Ureter (tissue), 1 donor: ENCODE data around the gene ZNF865. TPM values are rescaled to one million over a fixed set of nuclear protein-coding genes. Genes with fewer than 3 reads are reported as not detected.
A peak's percentile ranks its signal among the peaks of the same experiment; 100 is the strongest.

Experiments used
- DNase-seq: peaks from one replicate; pipeline ENCODE4 v3.0.0-alpha.2; 2020; ENCODE audit warnings: low spot score
- total RNA-seq: library from RNA; stranded (reverse); gene quantifications from one replicate; pipeline ENCODE4 v1.2.4, GENCODE V29; 2023
- donor health status: DM: yes; HTN: yes; CAD: no.

ZNF865 gene
- total RNA-seq, 1 donor from 2014 or later: 13.6 TPM

- no peak for DNase-seq
Observed at GRCh38 chr19:55623561-55623960, 18.1 kb downstream of the ZNF865 start.

- peak; percentile 94 for DNase-seq
Observed at GRCh38 chr19:55624109-55625003, 18.9 kb downstream of the ZNF865 start, which contains the start of gene ZNF784. Gene ZNF784, minus strand, starts transcription at chr19:55624566. Its CDS starts 5 bp downstream, at chr19:55624561.

DNA sequence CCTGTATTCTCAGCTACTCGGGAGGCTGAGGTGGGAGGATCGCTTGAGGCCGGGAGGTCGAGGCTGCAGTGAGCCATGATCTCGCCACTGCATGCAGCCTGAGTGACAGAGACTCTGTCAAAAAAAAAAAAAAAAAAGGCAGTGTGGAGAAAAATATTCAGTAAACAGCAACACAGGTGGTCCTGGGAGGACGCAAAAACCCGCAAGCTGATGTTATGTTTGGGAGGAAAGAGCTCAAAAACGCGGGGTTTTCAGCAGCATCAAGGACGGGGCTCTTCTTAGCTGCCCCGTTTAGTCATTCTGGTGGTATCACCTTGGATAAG lies 19.5 kb downstream of the ZNF865 start:
- DNase-seq: no peak

DNA sequence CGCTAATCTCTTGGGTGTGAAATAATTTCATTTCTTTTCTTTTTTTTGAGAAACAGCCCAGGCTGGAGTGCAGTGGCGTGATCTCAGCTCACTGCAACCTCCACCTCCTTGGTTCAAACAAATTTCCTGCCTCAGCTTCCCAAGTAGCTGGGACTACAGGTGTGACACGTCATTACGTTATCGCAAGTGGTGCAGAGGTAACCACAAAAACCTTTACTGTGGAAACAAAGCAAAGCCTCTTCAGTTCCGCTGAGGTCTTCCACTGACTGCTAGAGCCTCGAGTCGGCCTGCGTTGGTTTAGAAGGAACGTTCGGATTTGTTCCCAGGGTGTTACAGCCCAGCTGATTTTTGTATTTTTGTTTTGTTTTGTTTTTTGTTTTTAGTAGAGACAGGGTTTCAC lies 20.9 kb downstream of the ZNF865 start:
- DNase-seq: no peak

DNA sequence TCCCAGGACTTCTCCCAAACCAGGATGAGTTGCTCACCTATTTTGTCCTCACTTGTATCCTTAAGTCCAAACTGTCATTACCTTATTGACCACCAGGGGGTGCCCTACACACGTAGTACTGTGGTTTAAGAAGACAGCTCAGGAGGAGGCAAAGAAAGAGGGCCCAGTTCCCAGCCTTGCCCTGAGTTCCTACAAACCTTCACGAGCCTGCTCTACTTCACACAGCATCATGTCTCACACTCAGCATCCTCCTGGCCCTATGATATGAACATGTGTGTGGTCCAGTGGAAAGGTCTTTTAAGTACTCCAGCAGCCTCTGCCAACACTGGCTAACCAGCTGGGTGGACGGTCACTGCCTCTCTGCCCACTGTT lies 27.0 kb downstream of the ZNF865 start:
- DNase-seq: peak; percentile 93

GRCh38 chr19:55633861-55634260 lies 28.4 kb downstream of the ZNF865 start:
- no peak for DNase-seq

DNA sequence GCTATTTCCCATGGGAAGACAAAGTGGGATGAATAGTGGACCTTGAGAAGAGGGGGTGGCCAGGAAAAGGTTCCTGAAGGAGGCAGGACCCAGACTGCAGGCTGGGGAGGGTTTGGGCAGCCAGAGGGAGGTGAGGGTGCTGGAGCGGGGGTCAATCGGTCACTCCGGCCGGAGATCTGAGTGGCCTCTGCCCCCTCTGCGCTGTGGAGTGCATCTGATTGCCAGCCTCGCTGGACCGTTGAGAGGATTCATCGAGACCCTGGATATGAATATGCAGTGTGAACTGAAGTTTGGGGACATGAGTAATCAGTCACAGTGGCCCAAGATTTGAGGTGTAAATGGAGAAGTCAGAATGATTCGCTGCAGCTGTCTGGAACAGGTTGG lies 29.9 kb downstream of the ZNF865 start:
- DNase-seq: no peak

GRCh38 chr19:55635856-55636440 lies 30.5 kb downstream of the ZNF865 start:
- DNase-seq: no peak

- no peak for DNase-seq
Observed at GRCh38 chr19:55636723-55637122, 31.3 kb downstream of the ZNF865 start.

DNA sequence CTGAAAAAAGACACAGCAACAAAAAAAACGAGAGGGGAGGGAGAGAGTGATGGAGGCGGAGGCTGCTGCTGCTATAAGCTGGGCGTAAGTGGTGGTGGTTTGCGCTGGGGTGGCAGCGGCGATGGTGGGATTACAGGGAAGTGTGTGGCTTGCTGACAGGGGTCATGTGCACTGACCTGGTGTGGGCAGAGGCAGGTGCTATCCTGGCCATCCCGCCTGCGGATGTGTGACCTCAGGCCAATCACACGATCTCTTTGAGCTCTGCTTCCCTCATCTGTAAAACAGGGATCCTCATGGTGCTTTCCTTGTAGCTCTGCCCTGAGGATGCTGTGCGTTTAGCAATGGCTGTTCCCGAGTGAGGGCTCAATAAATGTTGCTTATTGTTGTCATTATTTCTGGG lies 32.1 kb downstream of the ZNF865 start:
- no peak for DNase-seq

- DNase-seq: no peak
Observed at GRCh38 chr19:55638864-55639359, 33.5 kb downstream of the ZNF865 start.

DNA sequence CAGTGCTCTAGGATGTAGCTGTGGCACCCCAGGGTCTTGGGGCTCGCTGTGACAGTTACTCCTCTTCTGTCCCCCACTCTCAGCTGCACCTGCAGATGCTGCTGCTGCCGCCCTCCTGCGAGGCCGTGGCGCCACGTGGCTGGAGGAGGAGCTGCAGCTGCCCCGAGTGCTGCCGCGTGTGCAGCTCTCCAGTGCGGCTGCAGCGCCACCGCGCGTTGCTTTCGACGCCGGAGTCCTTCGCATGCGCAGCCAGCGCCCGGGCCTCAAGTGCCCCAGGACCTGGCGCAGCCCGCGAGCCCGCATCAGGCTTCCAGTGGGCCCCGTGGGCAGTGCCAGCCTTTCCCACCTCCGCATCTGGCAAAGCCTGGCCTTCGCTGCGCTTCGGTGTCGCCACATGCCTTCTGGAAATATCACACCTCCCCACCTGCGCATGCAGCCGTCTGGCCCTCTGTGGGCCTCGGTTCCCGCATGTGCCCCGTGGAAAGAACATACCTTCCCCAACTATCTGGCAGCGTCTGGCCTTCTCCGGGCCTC lies 34.7 kb downstream of the ZNF865 start:
- peak; percentile 65 for DNase-seq

DNA sequence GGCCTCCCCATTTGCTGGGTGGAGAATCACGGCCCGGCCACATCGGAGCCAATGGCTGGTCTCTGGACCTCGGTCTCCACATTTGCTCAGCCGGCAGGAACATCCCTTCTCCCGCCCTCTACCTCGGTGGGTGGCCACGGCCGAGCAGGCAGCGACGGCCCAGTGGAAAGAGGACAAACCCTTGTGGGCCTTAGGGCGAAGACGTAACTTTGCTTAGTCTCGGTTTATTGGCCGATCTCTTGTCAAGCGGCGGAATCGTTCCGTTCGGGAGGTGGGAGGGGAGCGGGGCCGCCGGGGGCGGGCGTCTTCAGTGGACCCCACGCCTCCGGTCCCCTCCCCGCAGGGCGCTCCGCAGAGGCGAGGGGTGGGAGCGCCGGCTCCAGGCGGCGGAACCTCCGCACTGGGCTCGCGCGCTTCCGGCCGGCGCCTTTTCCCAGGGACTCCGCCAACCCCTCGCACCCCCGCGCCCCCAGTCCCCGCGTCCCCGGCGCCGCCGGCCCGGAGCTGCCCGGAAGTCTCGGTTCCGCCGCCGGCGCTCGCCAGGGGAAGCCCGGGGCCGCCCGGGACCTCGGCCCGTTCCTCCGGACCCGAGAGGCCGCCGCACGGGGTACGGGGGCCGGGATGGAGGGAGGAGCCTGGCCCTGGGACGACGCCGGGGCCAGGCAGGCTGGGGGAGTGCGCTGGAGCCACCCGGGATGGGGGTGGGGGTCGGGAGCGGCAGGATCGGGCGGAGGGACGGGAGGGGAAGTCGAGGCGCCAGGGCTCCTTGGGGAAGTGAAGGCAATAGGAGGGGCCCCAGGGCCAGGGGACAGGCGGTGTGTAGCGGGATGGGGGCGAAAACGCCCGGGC lies 35.4 kb downstream of the ZNF865 start, which contains the start of gene ZNF580:
Gene ZNF580 (plus strand): TSS at position 426 of the 849 bp plus-strand sequence. CDS start 1,507 bp downstream, outside the sequence.
- DNase-seq: peak; percentile 76

DNA sequence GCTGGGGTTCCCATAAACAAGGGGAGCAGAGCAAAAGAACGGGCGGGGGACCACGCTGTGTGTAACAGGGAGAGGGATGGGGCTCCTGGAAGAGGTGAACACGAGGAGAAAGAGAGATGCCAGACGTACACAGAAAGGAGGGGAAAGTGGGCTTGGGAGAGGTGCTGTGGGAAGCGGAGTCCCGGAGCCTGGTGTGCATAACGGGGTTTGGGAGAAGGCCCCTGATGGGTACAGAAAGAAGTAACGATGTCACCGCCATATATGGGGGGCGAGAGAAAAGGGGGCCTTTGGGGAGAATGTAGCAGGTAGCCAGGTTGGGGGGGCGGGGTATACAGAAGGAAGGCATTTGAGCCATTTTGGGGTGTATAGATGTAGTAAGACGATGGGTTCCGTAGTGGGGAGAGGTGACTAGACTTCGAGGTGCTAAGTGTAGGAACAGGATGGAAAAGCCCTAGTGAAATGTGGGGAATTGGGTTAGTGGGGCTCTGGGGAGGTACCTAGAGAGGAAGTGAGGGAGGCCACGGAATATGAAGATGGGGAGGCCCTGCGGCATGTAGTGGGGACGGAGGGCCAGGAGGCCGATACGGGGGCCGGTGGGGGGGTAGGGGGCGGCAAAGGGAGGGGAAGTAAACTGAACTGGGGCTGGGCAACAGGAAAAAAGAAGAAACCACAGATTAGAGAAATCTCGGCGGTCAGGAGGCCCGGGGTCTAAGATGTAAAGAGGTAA lies 36.1 kb downstream of the ZNF865 start:
- no peak for DNase-seq

DNA sequence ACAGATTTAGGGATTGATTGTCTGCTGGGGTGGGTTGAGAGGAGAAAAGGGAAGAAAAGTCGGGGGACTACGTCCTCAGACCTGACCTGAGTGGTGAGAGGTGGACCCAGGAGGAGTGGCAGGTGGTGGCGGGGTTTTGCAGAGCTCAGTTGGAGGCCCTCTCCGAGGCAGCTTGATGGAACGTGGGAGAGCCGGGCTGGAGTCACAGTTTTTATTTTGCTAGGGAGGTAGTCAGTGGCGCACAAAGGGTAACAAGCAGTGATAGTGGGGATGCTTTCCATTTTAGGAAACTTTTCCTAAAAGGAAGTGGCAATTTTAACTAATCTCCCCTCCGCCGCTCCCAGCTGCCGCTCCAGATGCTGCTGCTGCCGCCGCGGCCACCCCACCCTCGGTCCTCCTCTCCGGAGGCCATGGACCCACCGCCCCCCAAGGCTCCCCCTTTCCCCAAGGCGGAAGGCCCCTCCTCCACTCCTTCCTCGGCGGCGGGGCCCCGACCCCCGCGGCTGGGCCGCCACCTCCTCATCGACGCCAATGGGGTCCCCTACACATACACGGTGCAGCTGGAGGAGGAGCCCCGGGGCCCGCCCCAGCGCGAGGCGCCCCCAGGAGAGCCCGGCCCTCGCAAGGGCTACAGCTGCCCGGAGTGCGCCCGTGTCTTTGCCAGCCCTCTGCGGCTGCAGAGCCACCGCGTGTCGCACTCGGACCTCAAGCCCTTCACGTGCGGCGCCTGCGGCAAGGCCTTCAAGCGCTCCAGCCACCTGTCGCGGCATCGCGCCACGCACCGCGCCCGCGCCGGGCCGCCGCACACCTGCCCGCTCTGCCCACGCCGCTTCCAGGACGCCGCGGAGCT lies 36.9 kb downstream of the ZNF865 start:
- DNase-seq: no peak

DNA sequence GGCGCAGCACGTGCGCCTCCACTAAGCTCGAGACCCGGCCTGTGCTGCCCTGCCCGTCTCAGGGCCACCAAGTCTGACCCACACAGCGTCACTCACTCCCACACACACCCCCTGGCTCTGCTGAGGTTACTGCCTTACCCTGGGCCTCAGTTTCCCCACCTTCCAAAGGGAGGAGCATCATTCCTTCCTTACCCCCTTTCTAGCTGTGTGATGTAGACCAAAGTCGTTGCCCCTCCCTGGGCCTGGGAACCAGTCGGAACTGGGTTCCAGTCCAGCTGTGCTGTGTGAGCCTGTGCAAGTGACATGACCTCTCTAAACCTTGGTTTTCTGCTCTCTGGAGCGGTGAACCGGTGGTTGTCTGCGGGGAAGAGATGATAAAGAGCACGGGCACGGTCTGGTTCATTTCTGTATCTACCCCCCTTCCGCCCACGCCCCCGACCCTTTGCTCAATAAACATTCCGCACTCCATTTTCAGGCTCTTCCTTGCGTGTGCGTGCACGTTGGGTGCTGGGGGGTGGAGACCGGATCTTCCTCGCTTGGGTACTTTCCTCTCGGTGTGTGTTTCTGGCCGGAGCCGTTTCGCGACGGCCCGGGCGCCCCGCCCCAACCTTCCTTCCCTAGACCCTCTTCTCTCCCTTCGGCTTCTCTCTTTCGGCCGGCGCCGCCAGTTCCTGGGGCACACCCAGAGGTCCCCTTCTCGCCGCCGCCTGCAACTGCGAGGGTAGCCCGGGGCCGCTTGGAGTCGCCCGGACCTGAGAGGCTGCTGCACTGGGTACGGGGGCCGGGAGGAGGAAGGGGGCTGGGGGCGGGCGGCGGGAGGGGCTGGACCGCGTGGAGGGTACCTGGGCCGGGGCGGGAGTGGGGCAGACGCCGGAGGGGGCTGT lies 37.8 kb downstream of the ZNF865 start, which contains the start of gene ZNF581:
Gene ZNF581 (plus strand): TSS at position 647 of the 884 bp plus-strand sequence. CDS start 923 bp downstream, outside the sequence.
- peak; percentile 86 for DNase-seq

GRCh38 chr19:55643887-55644176 lies 38.4 kb downstream of the ZNF865 start:
- DNase-seq: no peak

GRCh38 chr19:55644191-55644833 lies 38.9 kb downstream of the ZNF865 start:
- no peak for DNase-seq
